Measurements from ENCODE around the gene MAGI2.

Gene MAGI2

DNA sequence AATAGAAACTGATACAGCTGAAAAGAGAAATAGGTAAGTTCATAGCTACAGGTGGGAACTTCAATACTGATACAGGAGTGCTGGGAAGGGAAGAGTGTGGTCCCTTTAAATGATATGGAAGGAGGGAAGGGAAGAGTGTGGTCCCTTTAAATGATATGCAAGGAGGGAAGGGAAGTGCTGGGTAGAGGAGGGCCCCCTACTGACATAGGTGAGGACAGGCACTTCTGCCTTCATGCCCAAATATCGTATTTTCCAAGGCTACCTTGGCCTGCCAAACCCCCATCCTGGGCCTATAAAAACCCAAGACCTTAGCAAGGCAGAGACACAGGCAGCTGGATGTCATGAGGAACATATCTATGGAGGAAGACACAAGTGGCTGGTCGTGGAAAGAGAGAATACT is 92.3 kb downstream of the MAGI2 start:
- no peak for DNase-seq

- DNase-seq, result no peak
Measured at GRCh38 chr7:79359827-79360226, 93.6 kb downstream of the MAGI2 start.

GRCh38 chr7:79357101-79357500 is 96.4 kb downstream of the MAGI2 start:
- no peak for DNase-seq

DNA sequence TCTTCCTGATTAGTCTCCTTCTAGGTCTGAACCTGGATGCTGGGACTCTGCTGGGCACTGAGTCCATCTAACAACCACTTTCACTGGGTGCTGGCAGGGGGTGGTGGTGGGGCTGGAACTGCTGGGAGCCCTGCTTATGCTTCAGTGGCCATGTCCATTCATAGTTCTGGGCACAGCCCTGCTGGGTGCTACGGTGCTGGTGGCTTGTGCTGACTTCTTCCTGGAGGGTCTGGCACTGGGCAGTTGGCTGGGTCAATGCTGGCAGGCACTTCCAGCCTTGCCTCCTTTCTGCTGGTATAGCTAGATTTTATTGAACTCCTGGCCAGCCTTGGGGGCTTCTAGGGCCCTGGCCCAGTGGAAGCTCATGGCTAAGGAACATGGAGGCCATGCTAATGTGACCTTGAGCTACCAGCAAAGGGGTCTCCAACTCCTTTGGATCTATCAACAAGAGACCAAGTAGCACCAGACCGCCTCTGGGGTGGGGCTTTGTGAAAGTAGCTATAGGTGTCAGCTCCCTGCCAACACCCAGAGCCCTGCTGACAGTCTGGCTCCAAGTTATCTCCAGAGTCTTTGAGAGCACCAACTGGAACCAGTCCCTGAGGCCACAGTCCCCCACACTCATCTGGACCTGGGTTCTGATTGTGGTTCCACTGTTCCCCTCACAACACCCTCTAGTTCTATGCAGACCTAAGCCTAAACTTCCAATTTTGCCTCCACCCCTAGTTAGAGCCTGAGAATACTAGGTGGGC is 99.6 kb downstream of the MAGI2 start:
- DNase-seq, result no peak

- DNase-seq, result no peak
Measured at GRCh38 chr7:79352323-79352722, 101.1 kb downstream of the MAGI2 start.

GRCh38 chr7:79347351-79347750 is 106.1 kb downstream of the MAGI2 start:
- no peak for DNase-seq

DNA sequence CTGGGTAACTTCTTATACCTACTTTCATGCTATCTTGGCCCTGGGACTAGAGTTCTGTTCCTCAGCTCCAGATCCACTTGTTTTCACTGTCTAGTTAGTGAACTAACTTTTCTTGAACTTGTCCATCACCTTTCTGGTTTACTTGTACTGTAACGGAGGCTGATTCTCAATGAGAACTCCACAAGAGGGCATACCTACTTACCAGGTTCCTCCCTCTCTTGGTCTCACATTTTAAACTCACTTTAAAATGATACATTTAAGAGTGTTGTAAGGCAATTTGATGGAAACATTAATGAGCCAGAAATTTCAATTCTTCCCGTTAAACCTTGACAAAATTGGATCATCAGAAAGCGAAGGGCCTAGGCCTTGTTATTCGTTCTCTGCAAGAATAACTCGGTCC is 111.6 kb downstream of the MAGI2 start:
- DNase-seq, result no peak

GRCh38 chr7:79340212-79340611 is 113.3 kb downstream of the MAGI2 start:
- no peak for DNase-seq

DNA sequence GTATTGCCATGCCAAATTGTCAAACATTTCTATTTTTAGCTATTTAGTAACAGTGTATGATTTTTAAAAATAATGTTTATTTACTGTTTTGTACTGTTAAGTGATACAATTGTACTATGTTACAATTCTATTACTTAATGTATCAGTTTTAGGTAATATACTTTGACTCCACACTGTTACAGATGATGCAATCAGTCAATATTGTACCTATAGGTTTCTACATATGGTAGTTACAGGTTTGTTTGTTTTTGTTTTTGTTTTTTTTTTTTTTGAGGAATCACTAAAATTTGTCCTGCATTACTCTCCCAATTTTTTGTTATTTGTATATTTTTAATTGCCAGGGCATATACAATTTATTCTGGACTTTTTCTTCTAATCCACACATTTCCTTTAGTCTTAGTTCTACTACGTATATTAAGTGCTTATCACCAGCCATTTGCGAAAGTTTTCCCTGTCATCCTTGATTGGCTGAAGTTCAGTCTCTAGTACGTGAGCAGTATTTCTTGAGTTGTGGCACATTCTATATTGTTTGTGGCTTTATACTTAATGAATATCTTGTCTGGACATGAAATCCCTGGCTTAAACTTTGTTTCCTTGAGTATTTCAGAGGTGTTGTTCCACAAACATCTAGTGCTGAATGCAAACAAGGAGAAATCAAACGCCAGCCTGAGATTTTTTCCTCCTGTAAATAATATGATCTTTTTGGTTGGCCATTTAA is 114.1 kb downstream of the MAGI2 start:
- DNase-seq, result no peak

DNA sequence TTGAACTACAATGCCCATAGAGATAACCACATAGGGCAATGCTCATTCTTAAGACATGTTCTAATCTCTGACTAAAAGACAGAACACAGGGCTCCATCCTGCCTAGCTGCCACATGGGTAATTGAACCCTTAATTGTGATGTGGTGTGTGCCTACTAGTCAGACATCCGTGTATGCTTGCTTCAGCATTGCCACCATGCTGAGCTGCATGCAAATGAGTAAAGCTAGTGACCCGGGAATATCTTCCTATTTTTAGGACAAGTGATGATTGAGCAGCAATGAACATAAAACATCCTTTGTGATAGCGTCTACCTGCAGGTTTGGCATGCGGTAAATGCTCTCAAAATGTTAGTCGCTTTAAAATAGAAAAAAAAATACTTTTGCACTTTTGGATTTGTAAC is 115.8 kb downstream of the MAGI2 start:
- no peak for DNase-seq

- DNase-seq, result no peak
Measured at GRCh38 chr7:79334841-79335240, 118.6 kb downstream of the MAGI2 start.

GRCh38 chr7:79334334-79334733 is 119.1 kb downstream of the MAGI2 start:
- DNase-seq, result no peak

- no peak for DNase-seq
Measured at GRCh38 chr7:79332091-79332490, 121.4 kb downstream of the MAGI2 start.

GRCh38 chr7:79329464-79329863 is 124.0 kb downstream of the MAGI2 start:
- no peak for DNase-seq

GRCh38 chr7:79320741-79321473 is 132.6 kb downstream of the MAGI2 start:
- no peak for DNase-seq

- no peak for DNase-seq
Measured at GRCh38 chr7:79319369-79319768, 134.1 kb downstream of the MAGI2 start.

DNA sequence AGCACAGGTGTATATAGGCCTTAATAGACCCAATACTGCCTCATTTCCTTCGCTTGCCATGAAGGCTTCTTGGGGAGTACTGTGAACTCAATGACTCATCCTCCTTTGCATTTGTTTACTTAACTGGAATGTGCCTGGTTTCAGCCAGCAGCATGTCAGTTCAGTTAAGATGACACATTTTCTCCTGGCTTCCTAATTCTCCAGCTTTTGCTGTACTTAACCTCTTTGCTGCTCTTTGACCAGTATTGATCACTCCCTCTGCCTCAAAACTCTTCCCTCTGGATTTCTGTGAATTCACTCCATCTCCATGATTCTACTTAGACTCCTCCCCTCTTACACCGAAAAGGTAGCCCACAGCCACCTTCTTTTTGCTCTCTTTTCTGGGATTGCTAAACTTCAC is 135.7 kb downstream of the MAGI2 start:
- no peak for DNase-seq

- no peak for DNase-seq
Measured at GRCh38 chr7:79312022-79312421, 141.4 kb downstream of the MAGI2 start.

DNA sequence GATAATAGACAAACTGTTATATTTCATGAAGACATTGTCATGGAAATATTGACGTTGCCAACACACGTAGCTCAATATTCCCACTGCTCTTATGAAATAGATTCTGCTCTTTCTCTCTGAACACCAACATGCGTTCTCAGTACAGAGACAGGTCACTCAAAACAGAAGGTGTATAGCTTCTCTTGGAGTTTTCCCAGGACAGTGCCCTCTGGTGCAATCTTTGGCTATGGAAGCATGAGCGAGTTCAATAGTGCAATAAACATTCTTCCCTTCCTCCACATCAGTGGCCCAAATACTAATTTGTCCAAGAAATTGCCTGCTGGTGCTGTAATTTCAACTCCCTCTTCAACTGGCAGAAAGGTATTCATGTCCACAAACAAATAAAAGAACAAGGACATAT is 145.3 kb downstream of the MAGI2 start:
- no peak for DNase-seq

- no peak for DNase-seq
Measured at GRCh38 chr7:79307376-79307775, 146.1 kb downstream of the MAGI2 start.

DNA sequence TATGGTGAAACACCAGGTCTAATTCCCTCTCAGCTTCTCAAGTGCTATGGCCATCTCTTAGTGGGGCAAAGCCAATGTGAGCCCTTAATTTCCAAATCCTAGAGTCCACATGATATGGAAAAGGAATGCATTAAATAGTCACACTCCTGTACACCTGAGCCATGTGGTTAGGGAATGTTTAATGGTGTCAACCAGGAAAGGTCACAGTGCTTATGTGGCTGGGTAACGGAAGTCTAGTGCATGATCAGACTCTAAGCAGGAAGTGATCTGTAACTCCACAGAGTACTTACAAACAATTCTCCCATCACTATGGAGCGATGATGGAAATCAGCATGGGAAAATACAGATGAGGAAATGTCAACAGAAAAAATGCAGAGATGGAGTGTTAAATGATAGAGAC is 148.8 kb downstream of the MAGI2 start:
- DNase-seq, result no peak

- no peak for DNase-seq
Measured at GRCh38 chr7:79302293-79302692, 151.2 kb downstream of the MAGI2 start.

GRCh38 chr7:79301419-79301818 is 152.0 kb downstream of the MAGI2 start:
- DNase-seq, result no peak

DNA sequence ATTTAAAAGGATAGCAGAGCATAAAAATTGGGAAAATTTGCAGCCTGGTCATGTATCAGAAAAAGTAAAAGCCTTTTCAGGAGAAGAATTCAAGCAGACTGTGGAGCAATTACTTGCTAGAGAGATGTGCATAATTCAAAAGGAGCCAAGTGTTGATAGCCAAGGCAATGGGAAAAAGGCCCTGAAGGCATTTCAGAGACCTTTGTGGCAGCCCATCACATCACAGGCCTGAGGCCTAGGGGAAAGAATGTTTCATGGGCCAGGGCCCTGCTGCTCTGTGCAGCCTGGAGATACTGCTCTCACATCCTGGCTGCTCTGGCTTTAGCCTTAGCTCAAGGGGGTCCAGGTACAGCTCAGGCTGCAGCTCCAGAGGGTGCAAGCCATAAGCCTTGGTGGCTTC is 152.9 kb downstream of the MAGI2 start:
- DNase-seq, result no peak

Data from 8988T (cell line).